ENCODE measurements around the gene BCAS1. TPM values are rescaled to one million over a fixed set of nuclear protein-coding genes. Genes with fewer than 3 reads are reported as not detected.

BCAS1 gene
- total and polyA plus RNA-seq, 2 donors (not counting 1 experiment from before 2014, with no cell fraction given), result 0.97 to 1.1 TPM

DNA sequence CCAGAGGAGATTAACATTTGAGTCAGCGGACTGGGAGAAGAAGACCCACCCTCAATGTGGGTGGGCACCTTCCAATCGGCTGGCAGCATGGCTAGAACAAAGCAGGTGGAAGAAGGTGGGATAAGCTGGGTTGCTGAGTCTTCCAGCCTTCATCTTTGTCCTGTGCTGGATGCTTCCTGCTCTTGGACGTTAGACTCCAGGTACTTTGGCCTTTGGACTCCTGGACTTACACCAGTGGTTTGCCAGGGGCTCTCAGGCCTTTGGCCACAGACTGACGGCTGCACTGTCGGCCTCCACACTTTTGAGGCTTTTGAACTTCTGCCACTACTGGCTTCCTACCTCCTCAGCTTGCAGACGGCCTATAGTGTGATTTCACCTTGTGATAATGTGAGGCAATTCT lies 50.8 kb downstream of the BCAS1 start:
- no peaks in the 10 kb centered on the region for H3K9me3 Mint-ChIP-seq (ENCODE audit: insufficient read depth)
- H3K9me3 ChIP-seq (ENCODE audit: control extremely low read depth in 1 of 3, control insufficient read depth in 2 of 3, insufficient read depth in 1 of 3, low read length in 2 of 3), result no peaks in the 10 kb centered on the region
- 94% methylated on average over 5 of the region's 6 CpGs for WGBS (ENCODE audit: insufficient coverage)
- no peak overlapping the region for H3K4me3 ChIP-seq (ENCODE audit: control extremely low read depth in 1 of 5, extremely low read depth in 1 of 5, insufficient read depth in 1 of 5, low read depth in 2 of 5, low read length in 4 of 5)
- TF ChIP-seq, protein P1, sequence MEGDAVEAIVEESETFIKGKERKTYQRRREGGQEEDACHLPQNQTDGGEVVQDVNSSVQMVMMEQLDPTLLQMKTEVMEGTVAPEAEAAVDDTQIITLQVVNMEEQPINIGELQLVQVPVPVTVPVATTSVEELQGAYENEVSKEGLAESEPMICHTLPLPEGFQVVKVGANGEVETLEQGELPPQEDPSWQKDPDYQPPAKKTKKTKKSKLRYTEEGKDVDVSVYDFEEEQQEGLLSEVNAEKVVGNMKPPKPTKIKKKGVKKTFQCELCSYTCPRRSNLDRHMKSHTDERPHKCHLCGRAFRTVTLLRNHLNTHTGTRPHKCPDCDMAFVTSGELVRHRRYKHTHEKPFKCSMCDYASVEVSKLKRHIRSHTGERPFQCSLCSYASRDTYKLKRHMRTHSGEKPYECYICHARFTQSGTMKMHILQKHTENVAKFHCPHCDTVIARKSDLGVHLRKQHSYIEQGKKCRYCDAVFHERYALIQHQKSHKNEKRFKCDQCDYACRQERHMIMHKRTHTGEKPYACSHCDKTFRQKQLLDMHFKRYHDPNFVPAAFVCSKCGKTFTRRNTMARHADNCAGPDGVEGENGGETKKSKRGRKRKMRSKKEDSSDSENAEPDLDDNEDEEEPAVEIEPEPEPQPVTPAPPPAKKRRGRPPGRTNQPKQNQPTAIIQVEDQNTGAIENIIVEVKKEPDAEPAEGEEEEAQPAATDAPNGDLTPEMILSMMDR (IDR thresholded peaks at IDR 0.05), result no peak
- CTCF ChIA-PET, result interaction anchor here (1.6 kb wide), 1 partner anchor 43 kb away, joined by 6 read pairs; no protein-coding TSS in a partner anchor
- no peaks in the 10 kb centered on the region for H3K79me2 ChIP-seq (ENCODE audit: control insufficient read depth, insufficient read depth, low read length)
- no peaks in the 10 kb centered on the region for H4K20me1 ChIP-seq (ENCODE audit: control insufficient read depth, insufficient read depth, low read length, poor library complexity, severe bottlenecking)
- H3K27ac ChIP-seq (ENCODE audit: low read length in 2 of 2), result no peak overlapping the region
- peaks cover 22% of the 10 kb centered on the region for H3K4me1 Mint-ChIP-seq
- H3K4me1 ChIP-seq (ENCODE audit: control insufficient read depth in 2 of 2, insufficient read depth in 2 of 2, low read length in 2 of 2), result peaks cover 17 to 25% of the 10 kb centered on the region in 2 donors
- no peak overlapping the region for H3K4me2 ChIP-seq (replicated peaks; ENCODE audit: low read depth, low read length, poor library complexity, severe bottlenecking)
- peaks cover 4% of the 10 kb centered on the region for H3K27me3 Mint-ChIP-seq
- H3K27ac Mint-ChIP-seq, result no peak overlapping the region
- H3K9ac ChIP-seq (ENCODE audit: low read length), result no peak overlapping the region
- intact Hi-C loops (cut with micrococcal nuclease), result loop anchor here (2.0 kb wide), 1 partner anchor 43 kb away; no protein-coding TSS in a partner anchor
- no peaks in the 10 kb centered on the region for H3K27me3 ChIP-seq (replicated peaks in 1 of 4; ENCODE audit: control extremely low read depth in 1 of 4, control insufficient read depth in 3 of 4, insufficient read depth in 4 of 4, low read length in 3 of 4)
- H2AFZ ChIP-seq (ENCODE audit: insufficient read depth, low read depth, low read length, poor library complexity, severe bottlenecking), result no peak overlapping the region
- POLR2A ChIA-PET, result no interaction called here
- ATAC-seq (ENCODE audit: low read depth) (no peak), DNase-seq (no peak)
- H3K4me3 Mint-ChIP-seq, result no peak overlapping the region
- H3K36me3 ChIP-seq (replicated peaks in 1 of 2; ENCODE audit: control extremely low read depth in 1 of 2, control insufficient read depth in 1 of 2, extremely low read depth in 1 of 2, insufficient read depth in 2 of 2, low read length in 1 of 2), result no peaks in the 10 kb centered on the region

DNA sequence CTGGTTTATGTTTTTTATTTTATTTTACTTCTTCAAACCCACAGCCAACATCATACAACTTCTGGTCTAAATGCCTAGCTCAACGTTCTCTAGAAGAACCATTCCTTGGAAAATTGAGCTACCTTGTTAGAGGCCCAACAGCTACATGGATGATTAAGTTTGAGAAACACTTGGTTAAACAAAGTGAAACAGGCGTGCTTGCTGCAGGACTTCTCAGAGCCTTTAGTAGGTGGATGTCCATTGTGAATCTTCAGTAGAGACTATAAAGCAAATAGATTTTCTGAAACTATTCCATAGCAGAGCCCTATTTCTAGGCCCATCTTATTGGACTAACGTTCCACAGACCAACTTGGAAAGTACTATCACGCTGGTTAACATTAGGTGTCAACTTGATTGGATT lies 51.3 kb downstream of the BCAS1 start:
- CTCF ChIA-PET, result interaction anchor here (1.6 kb wide), 1 partner anchor 43 kb away, joined by 6 read pairs; no protein-coding TSS in a partner anchor
- Histone ChIP-seq H3K9ac (ENCODE audit: low read length) (no peak overlapping the region), H3K4me3 (ENCODE audit: control extremely low read depth in 1 of 5, extremely low read depth in 1 of 5, insufficient read depth in 1 of 5, low read depth in 2 of 5, low read length in 4 of 5) (no peak overlapping the region), H3K36me3 (replicated peaks in 1 of 2; ENCODE audit: control extremely low read depth in 1 of 2, control insufficient read depth in 1 of 2, extremely low read depth in 1 of 2, insufficient read depth in 2 of 2, low read length in 1 of 2) (no peaks in the 10 kb centered on the region), H4K20me1 (ENCODE audit: control insufficient read depth, insufficient read depth, low read length, poor library complexity, severe bottlenecking) (no peaks in the 10 kb centered on the region), H3K27me3 (replicated peaks in 1 of 4; ENCODE audit: control extremely low read depth in 1 of 4, control insufficient read depth in 3 of 4, insufficient read depth in 4 of 4, low read length in 3 of 4) (no peaks in the 10 kb centered on the region), H3K4me1 (ENCODE audit: control insufficient read depth in 2 of 2, insufficient read depth in 2 of 2, low read length in 2 of 2) (peaks cover 17 to 25% of the 10 kb centered on the region in 2 donors), H3K9me3 (ENCODE audit: control extremely low read depth in 1 of 3, control insufficient read depth in 2 of 3, insufficient read depth in 1 of 3, low read length in 2 of 3) (no peaks in the 10 kb centered on the region), H2AFZ (ENCODE audit: insufficient read depth, low read depth, low read length, poor library complexity, severe bottlenecking) (no peak overlapping the region), H3K4me2 (replicated peaks; ENCODE audit: low read depth, low read length, poor library complexity, severe bottlenecking) (no peak overlapping the region), H3K79me2 (ENCODE audit: control insufficient read depth, insufficient read depth, low read length) (no peaks in the 10 kb centered on the region), H3K27ac (ENCODE audit: low read length in 2 of 2) (no peak overlapping the region)
- no peaks in the 10 kb centered on the region for H3K27me3 Mint-ChIP-seq
- no peak overlapping the region for H3K27ac Mint-ChIP-seq
- no peak for ATAC-seq (ENCODE audit: low read depth)
- H3K4me1 Mint-ChIP-seq, result peaks cover 22% of the 10 kb centered on the region
- intact Hi-C loops (cut with micrococcal nuclease), result loop anchor here (2.0 kb wide), 1 partner anchor 44 kb away; no protein-coding TSS in a partner anchor
- H3K4me3 Mint-ChIP-seq, result no peak overlapping the region
- TF ChIP-seq, protein P1 (IDR thresholded peaks at IDR 0.05), result no peak
- no peak for TF ChIP-seq EZH2 (IDR thresholded peaks at IDR 0.05; ENCODE audit: borderline replicate concordance, insufficient read depth, low read depth, low read length, poor library complexity, severe bottlenecking)
- DNase-seq, result no peak
- H3K9me3 Mint-ChIP-seq (ENCODE audit: insufficient read depth), result no peaks in the 10 kb centered on the region
- WGBS (ENCODE audit: insufficient coverage), result 100% methylated on average over 2 of the region's 4 CpGs
- POLR2A ChIA-PET, result no interaction called here

Measured in B cell (primary cell).